Bronchial epithelial cell (primary cell): ENCODE data around the gene CDCA8. TPM values are rescaled to one million over a fixed set of nuclear protein-coding genes. Genes with fewer than 3 reads are reported as not detected.

Source experiments
- DNase-seq: peaks from one replicate; pipeline ENCODE4 v3.0.0-alpha.2; 2010; ENCODE audit warnings: low read depth
- FAIRE-seq: peaks from 2 replicates; lab custom pipeline; 2011; peaks lifted over from hg19 to GRCh38; lab: Jason Lieb, UNC
- H3K27me3 ChIP-seq: 2 replicates; pipeline ENCODE4 v1.5.1; 2011; ENCODE audit warnings: low read length; ENCODE audit not compliant: control insufficient read depth, insufficient read depth
- H3K36me3 ChIP-seq: 2 replicates; pipeline ENCODE4 v1.5.1; 2011; ENCODE audit warnings: low read length; ENCODE audit not compliant: control insufficient read depth, insufficient read depth
- H3K4me3 ChIP-seq: 2 replicates; pipeline ENCODE4 v1.5.1; 2011; ENCODE audit warnings: mild to moderate bottlenecking, low read depth, low read length, control low read depth
- CTCF ChIP-seq: IDR thresholded peaks from 2 replicates; pipeline ENCODE4 v1.5.1; 2011; ENCODE audit warnings: mild to moderate bottlenecking, moderate library complexity, low read length, control low read depth, inconsistent platforms; ENCODE audit not compliant: insufficient read depth, severe bottlenecking
- total RNA-seq: library from RNA; depleted of rRNA; stranded (reverse); fragments of >200 nt; gene quantifications from 2 replicates; pipeline ENCODE4 v1.2.1, GENCODE V29; 2014

CDCA8 gene
- total RNA-seq = 0.26 and 0.38 TPM in 2 replicates

- no peak for FAIRE-seq
Observed at GRCh38 chr1:37692078-37692833, at the start of gene CDCA8. Gene CDCA8, plus strand, starts transcription at chr1:37692516. Its CDS starts 175 bp downstream, at chr1:37692691.

GRCh38 chr1:37647281-37647680 lies 45.0 kb upstream of the CDCA8 start:
- H3K36me3 ChIP-seq = no peaks in the 10 kb centered on the region
- H3K4me3 ChIP-seq = no peak overlapping the region
- TF ChIP-seq CTCF = no peak
- FAIRE-seq (no peak), DNase-seq (no peak)
- peaks cover 1% of the 10 kb centered on the region for H3K27me3 ChIP-seq

More at GRCh38 chr1:37692078-37692833, at the start of gene CDCA8:
- Histone ChIP-seq H3K4me3 (peak within 1 kb of the TSS; percentile 83), H3K27me3 (no peaks in the 10 kb centered on the region), H3K36me3 (peaks cover 2% of the 10 kb centered on the region)
- TF ChIP-seq CTCF = peak; percentile 84
- peak; percentile 94 for DNase-seq

GRCh38 chr1:37650173-37650572 lies 42.1 kb upstream of the CDCA8 start:
- TF ChIP-seq CTCF = no peak
- DNase-seq = no peak
- peaks cover 4% of the 10 kb centered on the region for H3K27me3 ChIP-seq
- no peak overlapping the region for H3K4me3 ChIP-seq
- no peak for FAIRE-seq
- no peaks in the 10 kb centered on the region for H3K36me3 ChIP-seq

GRCh38 chr1:37650721-37651120 lies 41.6 kb upstream of the CDCA8 start:
- no peak for FAIRE-seq
- DNase-seq = no peak
- no peak for TF ChIP-seq CTCF
- peaks cover 4% of the 10 kb centered on the region for H3K27me3 ChIP-seq
- no peaks in the 10 kb centered on the region for H3K36me3 ChIP-seq
- H3K4me3 ChIP-seq = no peak overlapping the region

- Histone ChIP-seq H3K27me3 (peaks cover 4% of the 10 kb centered on the region), H3K4me3 (no peak overlapping the region), H3K36me3 (no peaks in the 10 kb centered on the region)
- TF ChIP-seq CTCF = no peak
- no peak for FAIRE-seq
- no peak for DNase-seq
Observed at GRCh38 chr1:37651803-37652202, 40.5 kb upstream of the CDCA8 start.
